ENCODE results near the gene ARHGAP31.
A peak's percentile ranks its signal among the peaks of the same experiment; 100 is the strongest.

Gene ARHGAP31

GRCh38 chr3:119436977-119437376, 142.8 kb downstream of the ARHGAP31 start:
- DNase-seq (ENCODE audit: low spot score), result no peak

DNA sequence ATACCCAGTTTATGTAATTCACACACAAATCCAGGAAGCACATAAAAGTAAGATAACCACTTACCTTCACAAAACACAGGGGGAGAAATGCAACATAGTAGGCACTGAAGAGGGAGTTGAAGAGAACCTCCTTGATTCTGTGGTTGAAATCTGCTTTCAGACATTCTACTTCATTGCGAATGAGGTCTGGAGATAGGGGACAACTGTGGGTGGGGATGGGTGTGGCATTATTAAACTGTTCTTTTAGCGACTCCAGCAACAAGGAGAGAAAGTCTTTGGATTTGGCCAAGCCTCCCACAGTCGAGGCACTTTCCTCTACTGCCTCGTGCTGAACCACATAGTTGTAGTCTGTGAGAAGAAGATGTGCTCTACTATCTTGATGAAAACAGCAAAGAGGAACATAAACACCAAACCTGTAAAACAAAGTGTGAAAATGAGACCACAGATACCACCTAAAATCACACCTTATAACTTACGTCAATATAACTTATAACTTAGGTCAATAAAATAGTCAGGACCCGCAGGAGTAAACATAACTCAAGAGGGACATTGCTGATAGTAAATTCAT, 143.6 kb downstream of the ARHGAP31 start:
- DNase-seq (ENCODE audit: low spot score), result no peak

DNA sequence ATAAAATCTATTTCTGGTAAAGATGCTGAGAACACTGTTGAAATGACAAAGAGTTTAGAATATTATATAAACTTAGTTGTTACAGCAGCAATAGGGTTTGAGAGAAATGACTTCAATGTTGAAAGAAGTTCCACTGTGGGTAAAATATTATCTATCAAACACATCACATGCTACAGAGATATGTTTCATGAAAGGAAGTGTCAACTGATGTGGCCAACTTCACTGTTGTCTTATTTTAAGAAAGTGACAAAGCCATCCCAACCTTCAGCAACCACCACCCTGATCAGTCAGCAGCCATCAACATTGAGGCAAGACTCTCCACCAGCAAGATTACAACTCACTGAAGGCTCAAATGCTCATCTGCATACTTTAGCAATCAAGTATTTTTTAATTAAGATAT, 149.0 kb downstream of the ARHGAP31 start:
- DNase-seq (ENCODE audit: low spot score), result no peak

- DNase-seq (ENCODE audit: low spot score), result no peak
Measured at GRCh38 chr3:119444590-119444989, 150.4 kb downstream of the ARHGAP31 start.

DNA sequence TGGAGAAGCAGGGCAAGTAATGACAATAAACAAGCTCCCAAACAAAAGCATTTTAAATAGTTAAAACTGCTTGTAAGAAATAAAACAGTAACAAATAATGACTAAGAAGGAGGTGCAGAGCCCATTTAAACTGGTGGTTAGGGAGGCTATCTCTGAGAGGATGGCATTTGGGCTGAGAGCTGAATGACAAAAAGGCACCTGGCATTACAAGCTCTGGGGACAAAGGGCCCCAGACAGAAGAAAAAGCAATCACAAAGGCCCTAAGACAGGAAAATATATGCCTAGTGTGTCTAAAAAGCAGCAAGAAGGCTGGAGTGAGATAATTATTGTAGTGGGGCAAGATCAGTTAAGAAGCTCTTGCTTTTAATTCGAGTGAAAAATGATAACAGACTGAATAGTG, 159.6 kb downstream of the ARHGAP31 start:
- no peak for DNase-seq (ENCODE audit: low spot score)

DNA sequence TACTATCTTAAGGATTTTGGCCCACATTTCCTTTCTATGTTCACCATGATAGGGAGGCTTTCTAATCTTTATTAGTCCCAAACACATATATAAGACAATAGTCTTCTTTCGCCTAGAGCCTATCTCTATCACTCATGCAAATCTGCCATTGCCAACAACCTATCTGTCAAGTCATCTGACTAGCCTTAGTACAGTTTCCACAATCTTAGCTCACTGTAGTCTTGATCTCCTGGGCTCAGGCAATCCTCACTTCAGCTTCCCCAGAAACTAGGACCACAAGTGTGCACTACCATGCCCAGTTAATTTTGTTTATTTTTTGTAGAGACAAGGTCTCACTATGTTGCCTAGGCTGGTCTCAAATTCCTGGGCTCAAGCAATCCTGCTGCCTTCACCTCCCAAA, 162.3 kb downstream of the ARHGAP31 start:
- no peak for DNase-seq (ENCODE audit: low spot score)

DNA sequence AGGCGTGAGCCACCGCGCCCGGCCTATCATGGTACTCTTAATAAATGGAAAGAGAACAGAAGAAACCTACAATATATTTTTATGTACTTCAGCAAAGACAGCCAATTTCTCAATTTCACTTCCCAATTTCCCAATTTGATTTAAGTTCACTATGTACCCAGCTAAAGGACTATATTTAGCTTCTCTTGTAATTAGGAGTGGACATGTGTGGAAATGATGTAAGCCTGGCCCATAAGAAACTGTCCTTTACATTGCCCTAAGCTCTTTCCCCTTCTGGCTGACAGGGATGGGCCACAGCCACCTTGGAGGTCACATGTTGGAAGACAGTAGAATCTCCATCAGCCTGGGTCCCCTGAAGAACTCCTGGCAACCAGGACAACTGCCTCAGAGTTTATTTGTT, 163.1 kb downstream of the ARHGAP31 start:
- peak; percentile 29 for DNase-seq (ENCODE audit: low spot score)

GRCh38 chr3:119463171-119464169, 169.3 kb downstream of the ARHGAP31 start, which contains the start of gene TMEM39A:
TMEM39A (minus strand) TSS chr3:119463615; CDS start chr3:119462074, 1,541 bp downstream.
- peak; percentile 99 for DNase-seq (ENCODE audit: low spot score)

DNA sequence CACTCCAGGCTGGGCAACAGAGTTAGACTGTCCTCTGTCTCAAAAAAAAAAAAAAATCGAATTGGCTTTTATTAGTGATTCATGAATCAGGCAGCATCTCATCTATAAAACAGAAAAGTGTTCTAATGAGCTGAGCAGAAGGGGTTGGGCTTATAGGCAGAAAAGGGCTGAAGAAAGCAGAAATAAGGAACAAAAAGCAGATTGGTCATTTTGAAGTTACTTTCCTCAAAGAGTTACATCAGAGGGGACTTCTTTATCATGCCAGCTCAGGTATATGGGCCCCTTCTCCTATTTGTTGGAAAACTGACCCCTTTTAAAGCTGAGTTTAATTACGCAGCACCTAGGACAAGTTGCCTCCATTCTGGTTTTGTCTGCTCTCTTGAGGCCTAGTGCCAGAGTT, 173.9 kb downstream of the ARHGAP31 start:
- DNase-seq (ENCODE audit: low spot score), result no peak

GRCh38 chr3:119469418-119470189, 175.4 kb downstream of the ARHGAP31 start:
- DNase-seq (ENCODE audit: low spot score), result peak; percentile 21

Measured in Ammon's horn (tissue), 1 donor.